ENCODE results near the gene PCBP3.

DNA sequence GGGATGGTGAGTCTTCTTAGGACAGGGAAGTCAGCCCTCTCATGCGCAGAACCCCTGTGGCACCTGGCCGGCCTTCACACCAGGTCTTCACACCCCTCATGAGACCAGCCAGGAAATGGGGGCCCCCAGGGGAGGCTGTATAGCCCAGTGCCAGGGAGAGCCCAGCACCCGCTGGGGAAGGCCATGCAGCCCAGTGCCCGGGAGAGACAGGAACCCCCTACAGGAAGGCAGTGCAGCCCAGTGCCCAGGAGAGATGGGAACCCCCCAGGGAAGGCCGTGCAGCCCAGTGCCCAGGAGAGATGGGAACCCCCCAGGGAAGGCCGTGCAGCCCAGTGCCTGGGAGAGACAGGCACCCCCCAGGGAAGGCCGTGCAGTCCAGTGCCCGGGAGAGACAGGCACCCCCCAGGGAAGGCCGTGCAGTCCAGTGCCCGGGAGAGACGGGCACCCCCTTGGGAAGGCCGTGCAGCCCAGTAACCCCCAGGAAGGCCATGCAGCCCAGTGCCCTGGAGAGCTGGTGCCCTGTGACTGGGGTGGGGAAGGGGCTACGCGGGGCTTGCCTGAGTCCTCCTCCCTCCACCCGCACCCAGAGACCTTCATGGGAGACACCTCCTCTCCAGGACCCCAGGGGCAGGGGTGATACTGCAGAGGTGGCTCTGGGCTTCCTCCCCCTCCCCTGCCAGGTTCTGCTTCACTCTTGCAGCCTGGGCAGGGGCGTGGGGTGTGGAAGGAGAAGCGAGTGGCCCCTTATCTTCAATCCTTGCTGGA lies 227.5 kb downstream of the PCBP3 start:
- TF ChIP-seq RNF2 (IDR thresholded peaks at IDR 0.05; ENCODE audit: borderline replicate concordance, low read depth, low read length, missing control alignments, poor library complexity, severe bottlenecking) (no peak), SUZ12 (IDR thresholded peaks at IDR 0.05; ENCODE audit: low read length) (no peak), POLR2AphosphoS5 (IDR thresholded peaks at IDR 0.05; ENCODE audit: low read depth, low read length) (no peak), BRCA1 (IDR thresholded peaks at IDR 0.05; ENCODE audit: low read depth, low read length) (no peak), SP1 (IDR thresholded peaks at IDR 0.05; ENCODE audit: low read depth, low read length) (no peak), EP300 (IDR thresholded peaks at IDR 0.05; ENCODE audit: borderline replicate concordance in 1 of 2, low read depth in 2 of 2, low read length in 2 of 2) (no peak), EZH2 (IDR thresholded peaks at IDR 0.05; ENCODE audit: low read depth, low read length, severe bottlenecking) (no peak), HDAC2 (IDR thresholded peaks at IDR 0.05; ENCODE audit: borderline replicate concordance in 1 of 2, low read depth in 2 of 2, low read length in 2 of 2) (no peak), POLR2A (IDR thresholded peaks at IDR 0.05; ENCODE audit: control extremely low read depth in 1 of 2, low read depth in 2 of 2, low read length in 2 of 2) (no peak), CEBPB (IDR thresholded peaks at IDR 0.05; ENCODE audit: low read depth, low read length) (no peak)
- TF ChIP-seq, protein P1, sequence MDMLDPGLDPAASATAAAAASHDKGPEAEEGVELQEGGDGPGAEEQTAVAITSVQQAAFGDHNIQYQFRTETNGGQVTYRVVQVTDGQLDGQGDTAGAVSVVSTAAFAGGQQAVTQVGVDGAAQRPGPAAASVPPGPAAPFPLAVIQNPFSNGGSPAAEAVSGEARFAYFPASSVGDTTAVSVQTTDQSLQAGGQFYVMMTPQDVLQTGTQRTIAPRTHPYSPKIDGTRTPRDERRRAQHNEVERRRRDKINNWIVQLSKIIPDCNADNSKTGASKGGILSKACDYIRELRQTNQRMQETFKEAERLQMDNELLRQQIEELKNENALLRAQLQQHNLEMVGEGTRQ (IDR thresholded peaks at IDR 0.05; ENCODE audit: low read length), result no peak
- TF ChIP-seq, protein P2, sequence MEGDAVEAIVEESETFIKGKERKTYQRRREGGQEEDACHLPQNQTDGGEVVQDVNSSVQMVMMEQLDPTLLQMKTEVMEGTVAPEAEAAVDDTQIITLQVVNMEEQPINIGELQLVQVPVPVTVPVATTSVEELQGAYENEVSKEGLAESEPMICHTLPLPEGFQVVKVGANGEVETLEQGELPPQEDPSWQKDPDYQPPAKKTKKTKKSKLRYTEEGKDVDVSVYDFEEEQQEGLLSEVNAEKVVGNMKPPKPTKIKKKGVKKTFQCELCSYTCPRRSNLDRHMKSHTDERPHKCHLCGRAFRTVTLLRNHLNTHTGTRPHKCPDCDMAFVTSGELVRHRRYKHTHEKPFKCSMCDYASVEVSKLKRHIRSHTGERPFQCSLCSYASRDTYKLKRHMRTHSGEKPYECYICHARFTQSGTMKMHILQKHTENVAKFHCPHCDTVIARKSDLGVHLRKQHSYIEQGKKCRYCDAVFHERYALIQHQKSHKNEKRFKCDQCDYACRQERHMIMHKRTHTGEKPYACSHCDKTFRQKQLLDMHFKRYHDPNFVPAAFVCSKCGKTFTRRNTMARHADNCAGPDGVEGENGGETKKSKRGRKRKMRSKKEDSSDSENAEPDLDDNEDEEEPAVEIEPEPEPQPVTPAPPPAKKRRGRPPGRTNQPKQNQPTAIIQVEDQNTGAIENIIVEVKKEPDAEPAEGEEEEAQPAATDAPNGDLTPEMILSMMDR (IDR thresholded peaks at IDR 0.05; ENCODE audit: control extremely low read depth in 1 of 3, insufficient read depth in 1 of 3, low read depth in 1 of 3, low read length in 3 of 3), result no peak
